CD14-positive monocyte (primary cell): Measurements from ENCODE around the gene RCAN3. TPM values are rescaled to one million over a fixed set of nuclear protein-coding genes. Genes with fewer than 3 reads are reported as not detected.

ENCODE experiments used
- DNase-seq, 3 donors: peaks; one replicate each; pipeline ENCODE4 v3.0.0-alpha.2; 2011 to 2022
- H2AFZ ChIP-seq: 2 replicates; pipeline ENCODE4 v1.6.0; 2012; ENCODE audit warnings: mild to moderate bottlenecking, low read depth, low read length, inconsistent platforms; ENCODE audit not compliant: insufficient read depth, poor library complexity, severe bottlenecking
- H3K27ac ChIP-seq, 2 donors: 1 replicate in 1 of 2; 2 replicates in 1 of 2; pipeline ENCODE4 v1.5.1; 2012 to 2013; ENCODE audit warnings: low read length in 2 of 2, control low read depth in 1 of 2, inconsistent platforms in 1 of 2, low read depth in 1 of 2, mild to moderate bottlenecking in 1 of 2
- H3K27me3 ChIP-seq, 2 donors: one replicate each; pipeline versions ENCODE4 v1.6.0 to v1.6.1; 2011 to 2013; ENCODE audit warnings: low read length in 2 of 2; ENCODE audit not compliant: control insufficient read depth in 2 of 2, insufficient read depth in 2 of 2
- H3K36me3 ChIP-seq, 2 donors: replicated peaks in 1 of 2; 1 replicate in 1 of 2; 2 replicates in 1 of 2; pipeline versions ENCODE4 v1.5.1 to v1.6.1; 2012 to 2013; ENCODE audit warnings: low read length in 2 of 2, control low read depth in 1 of 2, inconsistent platforms in 1 of 2, mild to moderate bottlenecking in 1 of 2; ENCODE audit not compliant: insufficient read depth in 2 of 2, control insufficient read depth in 1 of 2
- H3K4me1 ChIP-seq, 2 donors: 1 replicate in 1 of 2; 2 replicates in 1 of 2; pipeline versions ENCODE4 v1.5.1 to v1.6.1; 2012 to 2013; ENCODE audit warnings: low read length in 2 of 2, control low read depth in 1 of 2, inconsistent platforms in 1 of 2, mild to moderate bottlenecking in 1 of 2, moderate library complexity in 1 of 2; ENCODE audit not compliant: insufficient read depth in 2 of 2, control insufficient read depth in 1 of 2
- H3K4me2 ChIP-seq: replicated peaks from 2 replicates; pipeline ENCODE3; 2012; ENCODE audit warnings: low read length, moderate library complexity, mild to moderate bottlenecking; ENCODE audit not compliant: poor library complexity, severe bottlenecking; ENCODE audit errors: extremely low read depth
- H3K4me3 ChIP-seq, 3 experiments: fragments of 200-600 bp in 1 of 3; sonication (generic) in 1 of 3; replicated peaks in 1 of 3; 1 replicate in 2 of 3; 2 replicates in 1 of 3; pipeline ENCODE4 v1.5.1; 2011 to 2013; ENCODE audit warnings: low read length in 3 of 3, mild to moderate bottlenecking in 3 of 3, control low read depth in 2 of 3, low read depth in 2 of 3, inconsistent platforms in 1 of 3, moderate library complexity in 1 of 3
- H3K79me2 ChIP-seq: 2 replicates; pipeline ENCODE4 v1.6.0; 2012; ENCODE audit warnings: mild to moderate bottlenecking, control low read depth, inconsistent platforms, low read length, moderate library complexity; ENCODE audit not compliant: insufficient read depth
- H3K9ac ChIP-seq: 2 replicates; pipeline ENCODE4 v1.6.0; 2017; ENCODE audit warnings: low read length, mild to moderate bottlenecking; ENCODE audit not compliant: insufficient read depth, poor library complexity, severe bottlenecking
- H3K9me3 ChIP-seq, 2 donors: replicated peaks in 1 of 2; 1 replicate in 1 of 2; 2 replicates in 1 of 2; pipeline versions ENCODE4 v1.5.1 to v1.6.1; 2012 to 2013; ENCODE audit warnings: low read length in 2 of 2, control low read depth in 1 of 2; ENCODE audit not compliant: control insufficient read depth in 1 of 2, insufficient read depth in 1 of 2
- H4K20me1 ChIP-seq: 2 replicates; pipeline ENCODE4 v1.6.0; 2012; ENCODE audit warnings: mild to moderate bottlenecking, low read length, control low read depth, moderate library complexity; ENCODE audit not compliant: insufficient read depth
- H3K27ac Mint-ChIP-seq, 7 donors: one replicate each; pipeline ENCODE4 v1.8.0; 2020; ENCODE audit warnings: mild to moderate bottlenecking in 7 of 7, mixed read lengths in 7 of 7, moderate library complexity in 6 of 7, inconsistent platforms in 2 of 7
- H3K27me3 Mint-ChIP-seq, 3 donors: one replicate each; pipeline ENCODE4 v1.8.0; 2021 to 2022; ENCODE audit warnings: low read depth in 3 of 3, mild to moderate bottlenecking in 3 of 3, mixed read lengths in 3 of 3, moderate library complexity in 3 of 3, inconsistent platforms in 1 of 3
- H3K36me3 Mint-ChIP-seq, 2 donors: one replicate each; pipeline ENCODE4 v1.8.0; 2020; ENCODE audit warnings: mixed read lengths in 2 of 2, inconsistent platforms in 1 of 2, mild to moderate bottlenecking in 1 of 2
- H3K4me1 Mint-ChIP-seq: one replicate; pipeline ENCODE4 v1.8.0; 2020; ENCODE audit warnings: mild to moderate bottlenecking, mixed read lengths
- H3K4me3 Mint-ChIP-seq, 2 donors: one replicate each; pipeline ENCODE4 v1.8.0; 2020; ENCODE audit warnings: mild to moderate bottlenecking in 2 of 2, mixed read lengths in 2 of 2, moderate library complexity in 1 of 2
- H3K9me3 Mint-ChIP-seq, 7 donors: one replicate each; pipeline ENCODE4 v1.8.0; 2020 to 2022; ENCODE audit warnings: mixed read lengths in 7 of 7, mild to moderate bottlenecking in 6 of 7, moderate library complexity in 6 of 7, inconsistent platforms in 2 of 7
- CTCF ChIP-seq: fragments of 200-600 bp; IDR thresholded peaks from one replicate; pipeline ENCODE4 v1.8.0; 2022; ENCODE audit warnings: antibody characterized with exemption, mild to moderate bottlenecking
- WGBS: methylation state at CpG from one replicate; pipeline ENCODE4 v1.1.5; 2013; ENCODE audit warnings: missing lambda C conversion rate; ENCODE audit not compliant: insufficient coverage; 5-methylcytosine and 5-hydroxymethylcytosine counted together
- intact Hi-C, 2 donors: fragments of 100-400 bp; cut with micrococcal nuclease; formaldehyde crosslinking; loops; one replicate each; pipeline versions ENCODE4 v1.15.0 to v1.15.1; 2023
- polyA plus RNA-seq, 3 donors: library from polyadenylated mRNA; depleted of rRNA in 1 of 3; unstranded in 2 of 3; stranded (reverse) in 1 of 3; fragments of 300-500 nt in 2 of 3; fragments of >200 nt in 1 of 3; fragmentation: Illumina TruSeq in 2 of 3; gene quantifications; 1 replicate in 2 of 3; 2 replicates in 1 of 3; pipeline ENCODE4 v1.2.3, GENCODE V29; 2012 to 2021

Gene RCAN3
- polyA plus RNA-seq, 3 donors: 7.1 to 9.1 (median 8.8) TPM

DNA sequence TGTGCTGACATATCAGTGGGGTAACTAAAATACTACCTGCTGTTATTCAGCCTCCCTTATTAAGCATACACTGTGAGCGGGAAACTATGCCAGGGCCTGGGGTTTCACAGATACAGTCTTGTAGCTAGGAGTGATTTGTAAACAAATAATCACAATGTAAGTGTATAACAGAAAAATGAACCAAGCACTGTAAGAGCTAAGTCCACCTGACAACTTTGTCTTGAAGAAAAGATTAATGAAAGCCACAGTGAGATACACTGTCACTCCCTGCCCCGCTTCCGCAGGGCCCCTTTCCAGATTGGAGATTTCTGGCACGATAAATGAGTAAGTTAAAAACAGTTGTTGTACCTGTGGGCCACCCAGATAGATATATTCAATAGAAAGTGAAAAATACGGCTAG lies 4.8 kb downstream of the RCAN3 start:
- H3K4me1 ChIP-seq: peaks cover 6 to 13% of the 10 kb centered on the region in 2 donors
- Mint-ChIP-seq H3K36me3 (peaks cover 23 to 24% of the 10 kb centered on the region in 2 donors), H3K27ac (no peak overlapping the region), H3K4me1 (peaks cover 25% of the 10 kb centered on the region), H3K4me3 (no peak overlapping the region), H3K27me3 (peaks cover 0 to 1% (median 0%) of the 10 kb centered on the region in 3 donors), H3K9me3 (no peaks in the 10 kb centered on the region)
- WGBS: 100% methylated on average over 1 of the region's 5 CpGs
- H3K27me3 ChIP-seq: no peaks in the 10 kb centered on the region
- H3K27ac ChIP-seq: no peak overlapping the region
- no peaks in the 10 kb centered on the region for H4K20me1 ChIP-seq
- no peak for DNase-seq
- H3K79me2 ChIP-seq: peaks cover 69% of the 10 kb centered on the region
- no peaks in the 10 kb centered on the region for H3K36me3 ChIP-seq
- no peak overlapping the region for H3K9ac ChIP-seq
- H3K4me2 ChIP-seq: no peak overlapping the region
- TF ChIP-seq CTCF: no peak
- intact Hi-C loops: loop anchor here in 1 of 2 donors (5.0 kb wide), 1 partner anchor 35 kb away; no protein-coding TSS in a partner anchor
- no peak overlapping the region for H2AFZ ChIP-seq
- H3K4me3 ChIP-seq: no peak overlapping the region
- H3K9me3 ChIP-seq: no peaks in the 10 kb centered on the region

DNA sequence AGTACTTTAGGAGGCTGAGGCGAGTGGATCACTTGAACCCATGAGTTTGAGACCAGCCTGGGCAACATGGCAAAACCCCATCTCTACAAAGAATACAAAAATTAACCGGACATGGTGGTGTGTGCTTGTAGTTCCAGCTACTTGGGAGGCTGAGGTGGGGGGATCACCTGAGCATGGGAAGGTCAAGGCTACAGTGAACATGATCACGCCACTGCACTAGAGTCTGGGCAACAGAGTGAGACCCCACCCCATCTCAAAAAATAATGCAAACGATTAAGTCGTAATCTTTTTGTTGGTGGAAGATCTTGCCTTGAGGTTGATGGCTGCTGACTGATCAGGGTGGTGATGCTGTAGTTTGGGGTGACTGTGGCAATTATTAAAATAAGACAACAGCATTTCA lies 6.3 kb downstream of the RCAN3 start:
- no peak overlapping the region for H3K4me3 ChIP-seq
- intact Hi-C loops: loop anchor here in 1 of 2 donors (5.0 kb wide), 1 partner anchor 37 kb away; no protein-coding TSS in a partner anchor
- no CpG with 5 or more reads among the region's 5 CpGs for WGBS

More for the DNA sequence above, 6.3 kb downstream of the RCAN3 start:
- peaks cover 18% of the 10 kb centered on the region for H3K4me1 Mint-ChIP-seq
- no peak for DNase-seq
- H3K9me3 Mint-ChIP-seq: no peaks in the 10 kb centered on the region
- no peaks in the 10 kb centered on the region for H3K9me3 ChIP-seq
- no peaks in the 10 kb centered on the region for H3K27me3 ChIP-seq
- H3K36me3 Mint-ChIP-seq: peaks cover 23 to 24% of the 10 kb centered on the region in 2 donors
- H2AFZ ChIP-seq: no peak overlapping the region
- peaks cover 0 to 5% of the 10 kb centered on the region in 2 donors for H3K4me1 ChIP-seq
- peaks cover 65% of the 10 kb centered on the region for H3K79me2 ChIP-seq
- no peaks in the 10 kb centered on the region for H4K20me1 ChIP-seq
- H3K36me3 ChIP-seq: no peaks in the 10 kb centered on the region
- H3K27ac ChIP-seq: no peak overlapping the region
- no peak overlapping the region for H3K9ac ChIP-seq
- no peak overlapping the region for H3K27ac Mint-ChIP-seq
- H3K27me3 Mint-ChIP-seq: no peaks in the 10 kb centered on the region
- TF ChIP-seq CTCF: no peak
- H3K4me2 ChIP-seq: no peak overlapping the region
- no peak overlapping the region for H3K4me3 Mint-ChIP-seq
